Suppressor macrophage treated with lipopolysaccharide for 1 hour (primary cell): ENCODE measurements around the gene RHOD.

Source experiments
- DNase-seq, 3 donors: peaks; one replicate each; pipeline ENCODE4 v3.0.0-alpha.2; 2020 to 2022

The RHOD gene

GRCh38 chr11:67062526-67063373 lies 6.1 kb downstream of the RHOD start:
- no peak for DNase-seq

DNA sequence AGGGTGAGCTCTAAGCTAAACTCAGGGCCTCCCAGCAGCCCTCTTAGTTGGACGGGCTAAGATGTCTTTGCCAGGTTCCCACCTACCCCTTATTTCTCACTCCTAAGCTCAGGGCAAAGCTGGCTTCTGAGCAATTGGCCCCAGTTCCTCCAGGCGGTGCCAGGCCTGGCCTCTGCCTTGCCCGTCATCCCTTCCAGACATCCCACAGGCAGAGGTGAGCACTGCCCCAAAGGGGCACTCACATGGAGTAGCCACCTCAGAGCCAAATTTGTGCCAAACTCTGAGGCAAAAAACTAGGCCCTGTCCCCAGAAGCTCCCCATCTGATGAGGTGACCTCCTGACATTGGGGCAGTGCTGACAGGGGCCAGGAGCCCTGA lies 9.7 kb downstream of the RHOD start:
- no peak for DNase-seq

DNA sequence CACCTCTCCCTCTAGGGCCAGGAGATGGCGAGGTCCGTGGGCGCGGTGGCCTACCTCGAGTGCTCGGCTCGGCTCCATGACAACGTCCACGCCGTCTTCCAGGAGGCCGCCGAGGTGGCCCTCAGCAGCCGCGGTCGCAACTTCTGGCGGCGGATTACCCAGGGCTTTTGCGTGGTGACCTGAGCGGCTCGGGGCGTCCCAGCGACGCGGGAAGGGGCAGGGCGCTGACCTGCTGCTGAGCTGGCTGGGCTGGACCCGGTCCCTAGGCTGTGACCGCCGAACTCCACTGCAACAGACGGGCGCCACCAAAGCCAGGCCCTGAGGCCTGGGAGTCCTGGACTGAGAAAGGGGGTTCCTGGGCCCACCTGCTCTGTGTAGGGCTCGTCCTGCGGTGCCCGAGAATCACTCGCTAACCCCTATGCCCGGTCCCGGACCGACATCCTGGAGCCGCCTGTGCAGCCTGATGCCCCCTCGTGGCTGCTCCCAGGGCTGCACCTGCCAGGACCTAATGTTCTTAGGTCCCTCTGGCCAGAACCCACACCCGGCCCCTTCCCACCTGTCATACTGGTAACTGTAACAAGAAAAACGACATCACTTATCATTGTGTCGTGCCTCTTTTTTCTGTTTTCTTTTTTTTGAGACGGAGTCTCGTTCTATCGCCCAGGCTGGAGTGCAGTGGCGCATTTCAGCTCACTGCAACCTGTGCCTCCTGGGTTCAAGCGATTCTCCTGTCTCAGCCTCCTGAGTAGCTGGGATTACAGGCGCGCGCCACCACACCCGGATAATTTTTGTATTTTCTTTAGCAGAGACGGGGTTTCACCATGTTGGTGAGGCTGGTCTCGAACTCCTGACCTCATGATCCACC lies 15.0 kb downstream of the RHOD start:
- DNase-seq = peak; percentile 70 to 87 (median 76)

- DNase-seq = peak in 1 of 3 donors; percentile 31
Observed at GRCh38 chr11:67072295-67072694, 15.6 kb downstream of the RHOD start.

DNA sequence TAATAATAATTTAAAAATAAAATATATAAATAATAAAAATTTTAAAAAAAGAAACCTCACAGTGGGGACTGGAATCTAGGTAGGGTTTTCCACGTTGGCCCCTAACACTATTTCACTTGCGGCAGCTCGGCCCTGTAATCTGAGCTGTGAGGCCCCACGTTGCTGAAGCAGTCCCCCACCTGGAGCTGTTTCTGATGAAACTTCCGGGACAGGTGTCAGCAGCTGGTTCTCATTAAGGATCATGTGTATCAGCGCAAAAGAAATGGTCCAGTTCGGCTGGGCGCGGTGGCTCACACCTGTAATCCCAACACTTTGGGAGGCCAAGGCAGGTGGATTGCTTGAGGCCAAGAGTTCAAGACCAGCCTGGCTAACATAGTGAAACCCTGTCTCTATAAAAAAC lies 17.3 kb downstream of the RHOD start:
- DNase-seq = no peak

GRCh38 chr11:67076202-67076601 lies 19.6 kb downstream of the RHOD start:
- no peak for DNase-seq

DNA sequence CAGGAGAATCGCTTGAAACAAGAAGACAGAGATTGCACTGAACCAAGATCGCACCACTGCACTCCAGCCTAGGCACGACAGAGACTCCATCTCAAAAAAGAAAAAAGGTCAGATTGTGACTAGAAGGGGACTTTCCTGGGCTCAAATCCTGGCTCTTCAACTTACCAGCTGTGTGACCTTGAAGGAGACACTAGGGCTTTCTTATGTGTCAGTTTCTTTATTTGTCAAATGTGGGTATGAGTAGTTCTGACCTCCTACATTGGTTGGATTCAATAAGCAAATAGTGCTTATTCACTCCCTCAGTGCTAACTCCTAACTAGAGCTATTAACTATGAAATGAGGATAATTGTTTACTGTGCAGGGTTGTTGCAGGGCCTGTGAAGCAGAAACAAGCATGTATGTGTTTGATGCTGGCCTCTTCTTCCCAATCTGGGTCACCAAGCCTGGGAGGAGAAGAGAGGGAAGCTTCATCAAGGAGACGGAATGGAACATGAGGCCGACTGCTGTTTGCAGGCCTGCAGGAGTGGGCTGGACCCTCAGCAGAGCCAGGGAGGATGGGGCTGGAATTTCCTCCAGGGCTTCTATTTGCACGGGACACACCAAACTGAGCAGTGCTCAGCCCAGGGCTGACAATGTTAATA lies 22.5 kb downstream of the RHOD start:
- DNase-seq = peak; percentile 54 to 68 (median 58)

DNA sequence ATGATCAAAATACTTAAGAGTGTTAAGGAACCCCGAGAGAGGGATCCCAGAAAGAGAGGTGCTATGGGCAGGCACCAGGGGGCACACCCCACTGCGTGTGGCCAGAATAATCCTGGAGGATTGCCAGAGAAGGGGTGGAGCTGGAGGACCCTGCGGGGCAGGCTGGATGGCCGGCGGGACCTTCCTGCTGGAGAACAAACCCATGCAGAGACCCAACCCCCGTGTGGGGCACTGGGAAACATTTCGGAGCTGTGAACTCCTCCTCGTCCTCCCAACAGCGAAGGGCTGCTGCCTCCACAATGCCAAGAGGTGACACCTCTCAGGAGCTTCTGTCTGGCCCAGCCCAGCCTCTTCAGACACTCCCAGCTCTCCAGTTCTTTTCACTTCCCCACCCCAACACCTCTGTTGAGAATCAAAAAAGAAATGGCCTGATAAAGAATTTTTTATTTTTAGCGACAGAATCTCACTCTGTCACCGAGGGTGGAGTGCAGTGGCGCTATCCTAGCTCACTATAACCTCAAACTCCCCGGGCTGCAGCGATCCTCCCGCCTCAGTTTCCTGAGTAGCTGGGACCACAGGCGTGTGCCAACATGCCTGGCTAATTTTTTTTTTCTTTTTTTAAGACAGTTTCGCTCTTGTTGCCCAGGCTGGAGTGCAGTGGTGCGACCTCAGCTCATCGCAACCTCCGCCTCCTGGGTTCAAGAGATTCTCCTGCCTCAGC lies 25.6 kb downstream of the RHOD start:
- DNase-seq = peak; percentile 9 to 38 (median 32)

- no peak for DNase-seq
Observed at GRCh38 chr11:67083786-67084366, 27.2 kb downstream of the RHOD start.

DNA sequence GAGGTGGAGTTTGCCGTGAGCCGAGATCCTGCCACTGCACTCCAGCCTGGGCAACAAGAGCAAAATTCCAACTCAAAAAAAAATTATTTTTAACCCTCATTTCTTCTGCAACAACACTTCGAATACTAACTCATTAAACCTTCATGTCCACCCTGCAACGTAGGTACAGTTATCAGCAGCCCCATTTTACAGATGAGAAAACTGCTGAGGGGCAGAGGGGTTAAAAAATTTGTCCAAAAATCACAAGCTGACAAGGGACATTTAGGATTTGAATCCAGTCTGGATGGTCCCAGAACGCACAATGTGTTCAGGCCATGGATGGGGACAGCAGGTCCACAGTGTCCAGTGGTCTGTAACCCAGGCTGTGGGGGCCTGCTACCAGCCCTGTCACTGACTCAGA lies 29.0 kb downstream of the RHOD start:
- no peak for DNase-seq

DNA sequence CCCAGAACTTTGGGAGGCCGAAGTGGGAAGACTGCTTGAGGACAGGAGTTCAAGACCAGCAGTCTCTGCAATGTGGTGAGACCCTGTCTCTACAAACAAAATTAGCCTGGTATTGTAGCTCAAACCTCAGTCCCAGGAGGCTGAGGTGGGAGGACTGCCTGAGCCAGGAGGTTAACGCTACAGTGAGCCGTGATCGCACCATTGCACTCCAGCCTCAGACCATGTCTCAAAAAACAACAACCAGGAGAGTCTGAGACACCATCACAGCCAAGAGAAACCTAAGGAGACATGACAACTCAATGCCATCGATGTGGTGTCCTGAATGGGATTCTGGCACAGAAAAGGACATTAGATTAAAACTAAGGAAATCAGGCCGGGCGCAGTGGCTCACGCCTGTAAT lies 34.1 kb downstream of the RHOD start:
- DNase-seq = no peak

DNA sequence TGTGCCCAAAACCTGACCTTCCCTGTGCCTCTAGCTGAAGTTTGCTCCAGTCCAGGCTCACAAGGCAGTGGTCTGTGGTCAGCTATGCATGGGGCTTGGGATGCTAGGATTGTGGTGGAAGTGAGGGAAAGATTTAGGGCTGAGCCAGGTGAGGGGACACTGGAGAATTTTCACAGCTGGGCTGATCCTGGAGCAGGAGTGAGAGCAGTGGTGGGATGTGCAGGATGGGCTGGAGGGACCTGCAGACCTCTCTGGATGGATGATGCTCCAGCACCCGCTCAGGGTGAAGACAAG lies 38.5 kb downstream of the RHOD start:
- no peak for DNase-seq

DNA sequence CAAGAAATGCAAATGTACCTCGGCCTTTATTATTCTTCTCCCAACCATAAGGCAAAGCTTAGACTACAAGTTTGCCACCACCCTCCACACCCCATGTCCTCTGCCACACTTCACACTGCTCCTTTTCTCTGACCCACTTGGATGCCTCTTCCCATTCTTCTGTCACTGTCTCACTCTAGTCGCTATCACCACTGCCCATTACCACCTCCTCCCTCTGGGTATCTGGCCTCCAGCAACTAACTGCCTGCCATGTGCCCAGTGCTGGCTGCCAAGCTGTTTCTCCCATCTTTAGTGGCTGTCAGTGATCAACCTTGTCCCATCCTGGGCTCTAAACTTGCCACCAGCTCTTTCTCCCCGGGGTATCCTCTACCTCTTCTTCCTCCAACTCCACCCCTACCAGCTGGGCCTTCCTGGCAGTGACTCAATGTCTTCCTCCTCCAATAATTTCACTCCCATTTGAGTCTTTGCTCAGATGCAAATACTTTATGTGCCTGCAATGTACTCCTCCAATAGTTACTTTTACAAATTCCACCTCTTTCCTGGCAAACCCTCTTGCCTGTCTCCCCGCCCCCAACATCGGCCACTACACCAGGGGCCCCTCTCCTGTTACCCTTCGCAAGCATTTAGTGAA lies 42.3 kb downstream of the RHOD start:
- DNase-seq = no peak

GRCh38 chr11:67099831-67100324 lies 43.2 kb downstream of the RHOD start:
- DNase-seq = no peak

GRCh38 chr11:67102664-67103063 lies 46.0 kb downstream of the RHOD start:
- DNase-seq = no peak

- no peak for DNase-seq
Observed at GRCh38 chr11:67105964-67106363, 49.3 kb downstream of the RHOD start.

DNA sequence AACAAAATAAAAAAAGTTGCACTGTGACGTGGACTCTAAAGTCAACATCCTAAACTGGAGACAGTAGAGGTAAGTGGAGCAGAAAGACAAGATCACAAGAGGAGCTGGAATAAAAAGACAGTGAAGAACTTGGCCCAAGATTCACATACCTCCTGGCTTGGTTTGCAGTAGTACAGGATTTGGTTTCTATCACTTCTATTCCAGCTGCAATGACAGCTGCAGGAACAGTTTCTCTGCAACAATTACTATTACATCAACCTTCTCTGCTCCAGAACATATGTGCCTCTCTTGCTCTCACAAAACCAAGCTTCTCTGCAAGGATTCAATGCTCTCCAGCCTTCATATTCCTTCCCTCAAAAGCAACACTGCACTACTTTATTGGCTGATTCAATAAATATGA lies 54.6 kb downstream of the RHOD start:
- DNase-seq = no peak

DNA sequence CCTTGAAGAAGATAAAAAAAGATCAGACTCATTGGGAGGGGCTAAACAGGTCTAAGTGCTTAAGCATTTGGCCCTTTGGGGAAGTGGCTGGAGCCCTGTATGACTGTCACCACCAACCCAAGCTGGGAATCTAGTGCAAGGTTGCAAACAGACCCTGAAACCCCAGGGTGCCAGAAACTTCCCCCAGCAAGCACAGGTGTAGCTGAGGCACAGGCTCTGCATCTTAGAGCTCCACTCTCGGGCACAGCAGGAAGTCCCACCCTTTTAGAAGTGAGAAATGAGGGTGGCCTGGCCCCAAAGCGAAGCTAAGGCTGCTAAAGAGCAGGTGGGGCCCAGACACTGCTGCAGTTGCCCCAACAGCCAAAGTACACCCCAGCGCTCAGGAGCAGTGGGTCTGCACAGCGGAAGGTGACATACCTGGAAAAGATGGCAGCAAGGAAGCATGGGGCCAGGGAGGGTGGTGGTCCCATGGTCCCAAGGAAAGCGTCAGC lies 56.6 kb downstream of the RHOD start:
- DNase-seq = peak; percentile 35 to 41 (median 40)

DNA sequence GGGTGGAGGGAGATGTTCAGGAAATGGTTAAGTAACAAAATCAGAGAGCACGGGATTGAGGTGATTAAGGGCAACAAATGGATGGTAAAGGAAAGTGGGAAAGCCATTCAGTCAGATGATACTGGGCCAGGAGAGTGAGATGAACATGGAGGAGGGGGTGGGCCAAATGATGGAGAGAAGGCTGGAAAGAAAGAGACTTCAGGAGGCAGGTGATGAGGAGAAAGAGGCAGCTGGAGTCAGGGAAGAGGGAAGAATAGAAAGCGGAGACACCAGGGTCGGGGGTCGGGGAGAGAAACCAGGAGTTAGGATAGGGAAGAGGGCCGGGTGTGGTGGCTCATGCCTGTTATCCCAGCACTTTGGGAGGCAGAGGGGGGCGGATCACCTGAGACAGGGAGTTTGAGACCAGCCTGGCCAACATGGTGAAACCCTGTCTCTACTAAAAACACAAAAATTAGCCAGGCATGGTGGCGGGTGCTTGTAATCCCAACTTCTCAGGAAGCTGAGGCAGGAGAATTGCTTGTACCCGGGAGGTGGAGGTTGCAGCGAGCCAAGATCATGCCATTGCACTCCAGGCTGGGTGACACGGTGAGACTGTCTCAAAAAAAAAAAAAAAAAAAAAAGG lies 57.7 kb downstream of the RHOD start:
- no peak for DNase-seq

GRCh38 chr11:67116758-67117105 lies 60.1 kb downstream of the RHOD start:
- no peak for DNase-seq

- no peak for DNase-seq
Observed at GRCh38 chr11:67117176-67117575, 60.5 kb downstream of the RHOD start.
